HG02840 (cell line): ENCODE measurements around the gene KLHL17.

ENCODE experiments used
- ATAC-seq: cut with Tn5 transposase; IDR thresholded peaks from one replicate; pipeline ENCODE4 v1.9.1; 2021; ENCODE audit warnings: mild to moderate bottlenecking, moderate library complexity, moderate number of reproducible peaks; ENCODE audit not compliant: unreplicated experiment, low FRiP score

KLHL17 gene

DNA sequence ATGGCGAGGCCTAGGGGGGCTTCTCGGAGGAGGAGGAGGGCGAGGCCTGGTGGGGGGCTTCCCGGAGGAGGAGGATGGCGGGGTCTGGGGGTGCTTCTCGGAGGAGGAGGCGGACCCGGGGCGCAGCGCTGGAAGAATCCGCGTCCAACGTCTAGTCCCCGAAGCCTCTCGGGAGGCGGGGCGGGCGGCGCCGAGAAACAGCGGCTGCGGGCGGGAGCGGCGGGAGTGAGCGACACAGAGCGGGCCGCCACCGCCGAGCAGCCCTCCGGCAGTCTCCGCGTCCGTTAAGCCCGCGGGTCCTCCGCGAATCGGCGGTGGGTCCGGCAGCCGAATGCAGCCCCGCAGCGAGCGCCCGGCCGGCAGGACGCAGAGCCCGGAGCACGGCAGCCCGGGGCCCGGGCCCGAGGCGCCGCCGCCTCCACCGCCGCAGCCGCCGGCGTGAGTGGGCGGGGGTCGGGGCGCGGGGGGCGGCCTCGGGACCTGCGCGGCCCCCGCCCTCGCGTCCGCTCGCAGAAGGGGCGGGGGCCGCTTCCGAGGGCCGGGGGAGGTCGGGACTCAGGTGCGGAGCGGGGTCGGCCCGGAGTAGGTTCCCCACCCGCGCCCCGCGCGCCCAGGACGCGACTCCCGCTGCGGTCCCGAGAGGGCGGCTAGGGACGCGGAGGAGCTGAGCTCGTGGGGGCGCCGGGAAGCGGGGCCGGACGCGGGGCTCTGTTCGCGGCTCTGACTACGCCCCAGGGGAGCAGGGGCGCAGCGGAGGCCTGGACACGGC is at the start of gene KLHL17:
TSS of gene KLHL17 (plus strand) at position 222 of the 769 bp plus-strand sequence. CDS start at position 332, 110 bp downstream.
- ATAC-seq, result no peak

DNA sequence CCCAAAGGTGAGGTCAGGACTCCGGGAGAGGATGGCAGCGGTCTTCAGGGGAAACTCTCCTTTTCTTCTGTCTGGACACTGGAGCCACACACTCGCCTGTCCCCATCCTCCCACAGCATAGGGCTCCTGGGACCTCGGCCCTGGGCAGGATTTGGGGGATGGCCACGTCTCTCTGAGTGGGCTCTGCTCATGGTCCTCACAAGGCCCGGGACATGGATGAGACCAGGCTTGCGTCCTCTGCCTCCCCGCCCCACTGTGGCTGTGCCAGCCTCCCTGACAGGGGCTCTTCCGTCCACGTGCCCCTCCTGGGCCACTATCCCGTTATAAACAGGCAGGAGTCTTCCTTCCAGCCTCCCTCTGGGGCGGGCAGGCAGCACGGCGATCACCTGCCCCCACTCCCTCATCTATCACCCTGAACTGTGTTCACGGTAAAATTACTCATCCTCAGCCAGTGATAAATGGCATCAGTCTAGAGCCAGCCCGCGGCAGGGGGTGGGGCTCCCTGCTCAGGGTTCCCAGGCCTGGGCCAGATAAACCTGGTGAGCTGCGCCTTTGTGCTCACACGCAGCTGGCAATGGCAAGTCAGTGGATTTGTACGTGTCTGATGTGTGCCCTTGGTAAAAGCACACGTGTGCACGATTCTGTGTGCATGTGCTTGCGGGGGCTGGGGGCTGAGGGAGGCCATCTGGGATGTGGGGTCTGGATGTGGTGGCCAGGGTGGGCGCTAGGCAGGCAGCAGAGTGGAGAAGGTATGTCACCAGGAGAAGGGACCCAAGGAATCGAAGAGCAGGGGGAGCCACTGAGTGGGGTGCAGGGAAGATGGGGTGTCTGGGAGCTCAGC is 49.3 kb upstream of the KLHL17 start:
- ATAC-seq, result no peak

DNA sequence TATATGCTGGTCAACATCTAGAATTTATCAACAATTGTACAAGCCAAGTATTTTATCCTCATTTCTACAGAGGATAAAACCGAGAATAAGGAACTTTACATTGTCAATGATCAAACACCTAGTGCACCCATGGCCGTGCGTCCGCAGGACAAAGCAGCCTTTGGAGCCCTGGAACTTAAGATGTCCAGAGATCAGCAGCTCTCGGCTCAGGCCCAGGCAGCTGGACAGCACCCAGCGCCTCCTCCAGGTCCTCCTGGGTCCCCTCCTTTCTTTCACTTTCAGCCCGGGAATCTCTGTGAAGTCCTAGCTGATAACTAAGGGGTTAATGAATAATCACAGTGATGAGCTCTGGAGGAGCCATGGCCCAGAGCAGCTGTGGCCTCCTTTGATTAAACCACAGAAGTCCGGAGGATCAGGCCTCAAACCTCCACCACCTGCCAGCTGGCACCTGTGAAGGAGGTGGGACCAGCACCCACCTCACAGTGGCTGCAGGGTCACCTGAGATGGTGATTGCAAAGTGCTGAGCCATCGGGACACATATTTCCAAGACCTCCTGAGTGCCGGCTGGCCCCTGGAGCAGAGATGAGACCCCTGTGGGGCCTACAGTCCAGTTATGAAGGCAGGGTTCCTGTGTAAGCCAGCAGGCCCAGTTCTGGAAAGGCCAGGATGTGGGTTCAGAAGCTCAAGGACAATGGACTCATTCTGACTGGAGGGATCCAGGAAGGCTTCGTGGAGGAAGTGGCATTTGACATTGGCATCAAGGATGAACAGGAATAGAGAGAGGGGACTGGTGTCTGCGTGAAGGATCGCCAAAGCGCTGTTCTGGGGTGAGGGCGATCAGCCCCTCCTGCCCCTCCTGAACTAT is 48.3 kb upstream of the KLHL17 start:
- ATAC-seq, result no peak

DNA sequence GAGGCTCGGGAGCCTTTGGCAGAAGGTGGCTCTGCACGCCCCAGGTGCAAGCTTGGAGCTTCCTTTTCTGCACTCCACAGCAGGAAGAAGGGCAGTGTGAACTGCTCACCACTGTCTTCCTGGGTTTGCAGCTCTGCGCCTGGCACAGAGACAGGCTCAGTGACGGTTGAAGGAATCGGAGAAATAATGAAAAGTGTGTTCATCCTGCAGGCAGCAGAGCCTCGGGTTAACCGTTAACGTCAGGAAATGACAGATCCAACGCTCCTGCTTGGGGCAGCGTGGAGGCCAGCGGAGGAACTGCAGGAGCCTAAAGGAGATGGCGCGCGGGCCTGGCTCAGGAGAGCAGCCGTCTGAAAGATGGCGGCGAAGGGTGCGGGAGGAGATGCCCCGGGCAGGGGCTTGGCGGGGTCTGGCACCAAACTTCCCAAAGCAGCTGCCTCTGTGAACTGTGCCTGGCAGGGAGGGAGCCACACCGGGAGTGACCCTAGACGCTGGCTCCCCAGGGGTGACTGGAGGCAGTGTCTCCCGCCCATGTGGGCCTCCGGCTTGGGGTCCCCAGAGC is 47.6 kb upstream of the KLHL17 start:
- no peak for ATAC-seq

DNA sequence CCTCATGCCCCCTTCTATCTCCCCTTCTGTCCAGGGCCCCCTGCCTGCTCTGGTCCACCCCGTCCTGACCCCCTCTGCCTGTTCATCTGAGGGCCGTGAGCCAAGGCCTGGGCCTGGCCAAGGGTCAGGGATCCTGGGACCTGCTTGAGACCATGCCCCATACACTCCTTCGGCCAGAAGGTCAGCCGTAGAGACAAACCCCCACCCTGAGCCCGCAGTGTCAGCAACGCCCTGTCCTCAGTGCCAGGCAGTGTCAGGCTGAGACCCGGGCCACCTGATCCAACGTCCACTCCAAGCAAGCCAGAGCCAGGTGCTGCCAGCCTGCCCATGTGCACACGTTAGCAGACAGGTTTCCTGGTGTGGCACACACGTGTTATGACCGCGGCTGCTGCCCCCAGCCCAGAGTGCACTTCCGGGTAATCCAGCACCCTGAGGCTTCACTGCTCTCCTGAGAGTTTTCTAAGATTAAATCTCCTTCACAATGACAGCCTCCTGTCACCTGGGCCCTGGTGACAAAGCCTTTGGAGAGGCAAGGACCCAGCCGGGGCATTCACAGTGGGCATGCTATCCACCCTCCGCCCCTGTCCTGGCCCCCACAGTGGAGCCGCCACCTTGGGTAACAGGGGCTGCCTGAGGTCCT is 46.8 kb upstream of the KLHL17 start:
- ATAC-seq, result no peak

DNA sequence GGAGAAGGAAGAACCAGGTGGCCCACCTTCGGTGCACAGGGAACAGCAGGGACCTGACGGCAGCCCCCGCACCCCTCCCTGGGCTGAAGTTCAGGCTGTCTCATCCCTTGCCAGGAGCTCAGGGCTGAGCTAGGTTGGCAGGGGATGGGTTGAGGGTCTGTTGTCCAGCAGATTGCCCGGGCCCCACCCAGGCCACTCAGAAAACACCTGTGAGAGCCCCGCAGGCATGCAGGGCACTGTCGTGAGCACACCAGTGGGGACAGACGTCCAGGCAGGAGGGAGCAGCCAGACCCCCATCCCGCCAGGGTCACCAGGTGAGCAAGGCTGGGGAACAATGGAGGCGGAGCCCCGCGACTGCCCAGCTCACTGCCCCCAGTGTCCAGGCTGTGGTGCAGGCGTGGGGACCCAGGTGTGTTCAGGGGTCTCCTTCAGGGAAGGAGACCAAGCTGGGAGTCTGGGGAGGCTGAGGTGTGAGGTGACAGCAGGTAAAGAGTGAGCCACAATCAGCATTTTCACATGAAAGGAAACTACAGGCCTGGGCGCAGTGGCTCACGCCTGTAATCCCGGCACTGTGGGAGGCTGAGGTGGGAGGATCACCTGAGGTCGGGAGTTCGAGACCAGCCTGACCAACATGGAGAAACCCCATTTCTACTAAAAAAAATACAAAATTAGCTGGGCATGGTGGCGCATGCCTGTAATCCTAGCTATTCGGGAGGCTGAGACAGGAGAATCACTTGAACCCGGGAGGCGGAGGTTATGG is 46.1 kb upstream of the KLHL17 start:
- ATAC-seq, result no peak

DNA sequence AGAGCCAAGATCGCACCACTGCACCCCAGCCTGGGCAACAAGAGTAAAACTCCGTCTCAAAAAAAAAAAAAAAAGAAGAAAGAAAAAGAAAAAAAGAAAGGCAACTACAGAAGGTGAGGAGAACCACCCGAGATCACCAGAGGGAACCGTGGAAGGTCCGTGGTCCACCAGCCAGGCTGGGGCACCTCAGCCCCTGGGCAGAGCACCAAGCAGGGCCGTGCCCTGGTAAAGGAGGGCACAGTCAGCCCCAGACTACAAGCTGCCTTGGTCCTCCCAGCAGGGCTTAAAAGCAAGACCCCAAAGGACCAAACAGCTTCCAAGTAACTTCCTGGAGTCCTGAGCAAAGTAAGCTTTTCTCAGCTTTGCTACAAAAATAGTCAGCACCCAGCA is 45.5 kb upstream of the KLHL17 start:
- no peak for ATAC-seq

DNA sequence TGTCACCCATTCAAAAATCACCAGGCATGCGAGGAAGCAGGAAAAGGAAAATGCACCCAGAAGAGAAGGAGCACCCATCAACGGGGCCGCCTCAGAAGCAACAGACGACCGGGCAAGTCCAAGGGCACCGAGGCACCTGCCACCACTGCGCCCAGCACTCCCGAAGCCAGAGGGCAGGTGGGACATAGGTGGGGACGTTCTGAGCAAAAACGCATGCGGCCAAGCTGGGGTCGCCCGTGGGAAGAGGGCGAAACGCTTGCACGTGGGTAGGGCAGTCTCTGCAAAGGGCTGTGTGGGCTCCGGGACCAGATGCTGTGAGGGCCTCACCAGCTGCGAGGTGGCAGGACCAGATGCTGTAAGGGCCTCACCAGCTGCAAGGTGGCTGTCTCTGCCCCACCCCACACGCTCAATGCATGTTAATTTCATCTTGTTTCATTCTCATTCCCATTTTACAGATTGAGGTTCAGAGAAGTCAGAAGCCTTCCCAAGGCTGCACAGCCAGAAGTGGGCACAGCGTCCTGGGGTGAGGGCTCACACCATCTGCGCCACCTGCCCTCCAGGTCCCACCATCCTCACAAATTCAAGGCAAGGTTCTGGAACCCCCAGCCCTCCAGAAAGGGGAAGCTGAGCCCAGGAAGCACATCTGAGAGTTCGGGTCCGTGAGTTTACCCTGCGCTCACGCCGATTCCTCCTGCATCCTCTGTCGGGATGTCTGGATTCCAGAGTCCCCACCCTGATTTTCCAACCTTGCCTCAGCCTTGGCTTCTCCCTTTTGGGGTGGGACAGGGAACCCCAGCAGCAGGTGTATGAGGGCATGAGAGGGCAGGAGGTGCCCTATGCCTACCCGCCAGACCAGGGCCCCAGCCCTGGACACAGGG is 44.9 kb upstream of the KLHL17 start:
- no peak for ATAC-seq

DNA sequence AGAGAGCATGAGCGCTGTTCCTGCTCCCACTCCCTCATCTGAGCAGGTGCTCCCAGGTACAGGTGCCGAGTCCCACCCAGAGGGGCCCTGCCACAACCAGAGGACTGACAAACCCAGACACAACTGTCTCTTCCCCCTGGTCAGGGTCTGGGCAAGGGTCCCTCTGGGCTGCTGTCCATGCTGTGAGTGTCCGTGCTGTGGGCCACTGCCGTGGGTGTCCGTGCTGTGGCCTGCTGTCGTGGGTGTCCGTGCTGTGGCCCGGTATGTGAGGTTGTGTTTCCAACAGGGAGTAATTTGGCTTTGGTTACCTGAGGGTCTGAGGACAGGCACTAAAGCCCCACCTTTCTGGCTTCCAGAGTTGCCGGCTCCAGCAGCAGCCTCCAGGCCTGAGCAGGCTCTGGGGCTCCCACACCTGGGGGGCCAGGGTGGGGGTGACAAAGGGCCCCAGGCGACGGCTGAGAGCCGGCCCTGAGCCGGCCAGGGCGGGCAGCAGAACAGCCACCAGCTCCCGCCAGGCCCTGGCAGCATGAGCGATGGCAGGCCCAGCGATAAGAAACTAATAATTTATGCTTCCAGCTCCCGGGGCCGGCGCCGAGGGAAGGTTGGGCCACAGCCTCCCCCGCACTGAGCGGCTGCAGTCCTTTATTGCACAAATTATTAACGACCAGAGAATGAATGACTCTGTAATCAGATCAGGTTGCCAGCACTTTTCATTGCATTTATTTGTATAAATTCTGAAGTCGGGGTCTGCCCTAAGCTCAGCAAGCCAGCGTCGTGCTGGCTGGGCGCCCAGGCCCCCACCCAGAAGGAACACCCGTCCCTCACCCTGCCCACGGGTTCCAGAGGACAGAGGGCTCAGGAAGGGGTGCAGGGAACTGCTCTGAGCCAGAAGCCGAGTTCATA is 44.0 kb upstream of the KLHL17 start:
- ATAC-seq, result no peak

DNA sequence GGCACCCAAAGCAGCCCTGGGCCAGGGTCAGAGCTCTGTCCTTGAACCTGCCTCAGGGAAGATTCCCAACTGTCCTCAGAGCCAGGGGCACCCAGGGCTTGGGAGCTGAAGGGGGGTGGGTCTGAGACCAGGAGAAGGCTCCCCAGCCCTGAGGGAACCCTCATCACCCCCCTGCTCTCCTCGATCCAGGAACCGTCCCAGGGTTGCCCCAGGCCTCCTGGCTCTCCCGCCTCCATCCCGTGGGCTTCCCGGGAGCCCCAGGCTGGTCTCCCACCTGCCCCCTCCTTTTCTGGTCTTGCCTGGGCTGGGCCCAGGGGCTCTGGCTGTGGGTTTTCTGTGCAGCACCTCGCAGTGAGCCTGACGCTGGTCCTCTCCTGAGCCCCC is 43.3 kb upstream of the KLHL17 start:
- no peak for ATAC-seq

DNA sequence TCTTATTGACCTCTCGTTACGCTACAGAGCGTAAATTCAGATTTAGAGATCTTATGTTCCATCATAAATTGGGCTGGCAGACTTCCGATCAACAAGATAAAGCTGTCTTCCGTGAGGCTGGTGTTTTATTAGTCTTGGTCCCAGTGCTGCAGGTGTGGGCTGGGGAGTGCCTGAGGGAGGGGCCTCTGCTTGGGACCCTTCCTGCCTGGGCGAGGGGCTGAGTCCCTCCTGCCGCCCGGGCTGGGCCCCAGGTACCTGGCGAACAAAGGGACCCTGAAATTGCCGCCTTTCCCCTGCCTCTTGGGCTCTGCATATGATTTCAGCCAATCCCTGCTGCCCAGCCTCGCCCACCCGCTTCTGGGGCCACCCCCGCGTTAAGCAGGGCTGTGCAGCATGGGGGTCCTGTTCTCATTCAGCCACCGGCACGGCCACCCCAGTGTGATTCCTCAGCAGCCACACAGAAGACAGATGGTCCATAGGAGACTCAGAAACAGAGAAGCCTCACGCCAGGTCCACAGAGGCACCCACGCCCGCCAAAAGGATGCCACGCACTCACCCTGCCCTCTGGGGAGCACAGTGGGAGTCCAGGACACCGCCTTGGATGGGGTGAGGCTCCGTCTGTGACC is 42.8 kb upstream of the KLHL17 start:
- no peak for ATAC-seq

DNA sequence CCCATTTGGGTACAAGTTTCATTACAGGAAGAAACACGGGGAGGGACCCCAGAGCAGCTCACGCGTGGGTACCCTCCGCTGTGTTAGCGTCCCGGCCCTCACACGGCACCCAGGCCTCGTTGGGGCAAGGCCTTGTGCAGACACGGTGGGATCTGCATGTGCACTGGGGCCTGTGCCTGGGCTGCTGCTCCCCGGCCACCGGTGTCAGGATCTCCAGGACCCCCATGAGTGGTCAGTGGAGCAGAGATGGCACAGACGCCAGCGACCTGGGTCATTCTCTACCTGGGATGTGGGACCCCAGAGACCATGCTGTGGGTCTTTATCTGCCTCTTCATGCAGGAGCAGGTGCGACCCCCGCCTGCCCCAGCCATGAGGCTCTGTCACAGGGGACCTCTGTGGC is 42.0 kb upstream of the KLHL17 start:
- no peak for ATAC-seq

DNA sequence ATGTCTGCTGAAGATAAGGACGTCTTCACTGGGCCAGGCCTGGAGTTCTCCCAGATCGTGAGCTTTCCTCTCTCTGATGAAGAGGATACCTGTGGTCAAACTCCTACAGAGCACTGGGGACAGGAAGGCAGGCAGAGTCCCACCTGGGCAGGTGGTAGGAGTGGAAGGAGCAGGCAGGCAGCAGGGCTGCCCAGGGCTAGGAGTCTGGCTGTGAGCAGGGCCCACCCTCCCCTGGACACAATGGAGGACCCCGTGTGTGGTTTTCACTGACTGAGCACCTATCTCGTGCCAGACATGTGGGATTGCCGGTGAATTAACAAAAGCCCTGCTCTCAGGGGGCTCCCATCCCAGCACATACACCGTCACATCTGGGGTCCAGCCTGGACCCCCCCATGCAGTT is 41.5 kb upstream of the KLHL17 start:
- ATAC-seq, result no peak

DNA sequence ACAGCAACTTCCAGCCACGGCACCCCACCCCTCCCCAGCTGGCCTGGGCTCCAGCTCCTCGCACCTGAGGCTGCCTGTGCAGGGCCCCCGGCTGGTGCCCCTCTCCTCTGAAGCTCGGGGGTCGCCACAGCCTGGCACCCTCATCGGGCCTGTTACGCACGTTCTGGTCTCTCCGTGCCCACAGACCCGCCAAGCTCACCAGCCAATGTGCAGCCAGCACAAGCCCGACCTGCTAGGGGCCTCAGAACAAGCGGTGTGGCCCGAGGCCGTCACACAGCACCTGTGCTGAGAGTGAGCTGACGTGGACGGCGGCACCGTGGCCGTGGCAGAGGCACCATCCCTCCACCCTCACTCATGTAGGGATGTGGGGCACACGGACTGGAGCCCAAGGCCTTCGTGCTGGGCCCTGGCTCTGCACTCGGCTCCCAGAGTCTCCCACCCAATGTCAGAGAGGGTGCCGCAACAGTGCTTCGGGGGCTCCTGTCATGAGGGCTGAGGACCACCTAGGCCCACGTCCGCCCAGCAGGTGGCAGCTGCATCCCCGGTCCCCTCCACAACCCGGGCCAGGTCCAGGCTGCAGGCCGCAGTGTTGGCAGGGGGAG is 41.0 kb upstream of the KLHL17 start:
- no peak for ATAC-seq

DNA sequence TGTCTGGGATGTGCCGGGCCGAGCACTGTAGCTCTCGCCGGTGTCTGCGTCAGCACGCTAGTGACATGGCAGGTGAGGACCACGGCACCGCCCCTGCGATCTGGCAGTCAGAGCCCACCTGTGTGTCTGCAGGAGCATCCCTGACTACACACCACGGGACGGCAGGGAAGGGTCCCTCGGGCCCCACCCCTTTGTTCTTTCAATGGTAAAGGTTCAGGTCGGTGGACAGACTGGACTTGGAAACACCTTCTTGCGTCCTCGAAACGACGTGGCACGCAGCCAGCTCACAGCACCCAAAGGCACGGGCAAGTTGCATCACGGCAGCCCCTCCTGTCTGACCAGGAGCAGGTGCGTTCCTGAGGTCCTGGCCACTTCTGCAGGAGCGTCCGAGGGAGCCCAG is 40.4 kb upstream of the KLHL17 start:
- ATAC-seq, result no peak

DNA sequence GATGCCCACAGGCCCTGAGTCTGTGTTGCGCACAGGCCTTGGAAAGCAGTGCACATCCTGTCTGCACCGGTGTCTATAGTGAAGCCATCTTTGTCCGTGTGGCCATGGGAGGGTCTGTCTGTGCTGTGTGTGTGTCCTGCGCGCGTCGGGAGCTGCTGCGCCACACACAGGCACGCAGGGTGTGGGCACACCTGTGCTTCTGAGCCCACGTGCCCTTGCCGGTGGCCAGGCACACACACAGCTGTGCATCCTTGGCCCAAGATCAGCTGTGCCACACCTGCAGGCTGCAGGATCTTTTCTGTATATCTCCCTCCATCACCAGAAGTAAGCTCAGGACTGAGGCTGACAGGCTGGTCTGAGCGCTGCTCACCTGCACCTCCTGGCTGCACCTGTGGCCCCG is 39.9 kb upstream of the KLHL17 start:
- ATAC-seq, result no peak
